GM21447 (cell line): ENCODE results near the gene LTBP4.
"Not testable (repeated sequence)": the region's sequence is repeated elsewhere in the genome, so short reads cannot be mapped to it uniquely, and the experiment has no call there.

Source experiments
- ATAC-seq: cut with Tn5 transposase; IDR thresholded peaks from one replicate; pipeline ENCODE4 v1.9.1; 2021; ENCODE audit not compliant: unreplicated experiment

Gene LTBP4, protein sequence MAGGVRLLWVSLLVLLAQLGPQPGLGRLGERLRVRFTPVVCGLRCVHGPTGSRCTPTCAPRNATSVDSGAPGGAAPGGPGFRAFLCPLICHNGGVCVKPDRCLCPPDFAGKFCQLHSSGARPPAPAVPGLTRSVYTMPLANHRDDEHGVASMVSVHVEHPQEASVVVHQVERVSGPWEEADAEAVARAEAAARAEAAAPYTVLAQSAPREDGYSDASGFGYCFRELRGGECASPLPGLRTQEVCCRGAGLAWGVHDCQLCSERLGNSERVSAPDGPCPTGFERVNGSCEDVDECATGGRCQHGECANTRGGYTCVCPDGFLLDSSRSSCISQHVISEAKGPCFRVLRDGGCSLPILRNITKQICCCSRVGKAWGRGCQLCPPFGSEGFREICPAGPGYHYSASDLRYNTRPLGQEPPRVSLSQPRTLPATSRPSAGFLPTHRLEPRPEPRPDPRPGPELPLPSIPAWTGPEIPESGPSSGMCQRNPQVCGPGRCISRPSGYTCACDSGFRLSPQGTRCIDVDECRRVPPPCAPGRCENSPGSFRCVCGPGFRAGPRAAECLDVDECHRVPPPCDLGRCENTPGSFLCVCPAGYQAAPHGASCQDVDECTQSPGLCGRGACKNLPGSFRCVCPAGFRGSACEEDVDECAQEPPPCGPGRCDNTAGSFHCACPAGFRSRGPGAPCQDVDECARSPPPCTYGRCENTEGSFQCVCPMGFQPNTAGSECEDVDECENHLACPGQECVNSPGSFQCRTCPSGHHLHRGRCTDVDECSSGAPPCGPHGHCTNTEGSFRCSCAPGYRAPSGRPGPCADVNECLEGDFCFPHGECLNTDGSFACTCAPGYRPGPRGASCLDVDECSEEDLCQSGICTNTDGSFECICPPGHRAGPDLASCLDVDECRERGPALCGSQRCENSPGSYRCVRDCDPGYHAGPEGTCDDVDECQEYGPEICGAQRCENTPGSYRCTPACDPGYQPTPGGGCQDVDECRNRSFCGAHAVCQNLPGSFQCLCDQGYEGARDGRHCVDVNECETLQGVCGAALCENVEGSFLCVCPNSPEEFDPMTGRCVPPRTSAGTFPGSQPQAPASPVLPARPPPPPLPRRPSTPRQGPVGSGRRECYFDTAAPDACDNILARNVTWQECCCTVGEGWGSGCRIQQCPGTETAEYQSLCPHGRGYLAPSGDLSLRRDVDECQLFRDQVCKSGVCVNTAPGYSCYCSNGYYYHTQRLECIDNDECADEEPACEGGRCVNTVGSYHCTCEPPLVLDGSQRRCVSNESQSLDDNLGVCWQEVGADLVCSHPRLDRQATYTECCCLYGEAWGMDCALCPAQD (N-terminal part only)

DNA sequence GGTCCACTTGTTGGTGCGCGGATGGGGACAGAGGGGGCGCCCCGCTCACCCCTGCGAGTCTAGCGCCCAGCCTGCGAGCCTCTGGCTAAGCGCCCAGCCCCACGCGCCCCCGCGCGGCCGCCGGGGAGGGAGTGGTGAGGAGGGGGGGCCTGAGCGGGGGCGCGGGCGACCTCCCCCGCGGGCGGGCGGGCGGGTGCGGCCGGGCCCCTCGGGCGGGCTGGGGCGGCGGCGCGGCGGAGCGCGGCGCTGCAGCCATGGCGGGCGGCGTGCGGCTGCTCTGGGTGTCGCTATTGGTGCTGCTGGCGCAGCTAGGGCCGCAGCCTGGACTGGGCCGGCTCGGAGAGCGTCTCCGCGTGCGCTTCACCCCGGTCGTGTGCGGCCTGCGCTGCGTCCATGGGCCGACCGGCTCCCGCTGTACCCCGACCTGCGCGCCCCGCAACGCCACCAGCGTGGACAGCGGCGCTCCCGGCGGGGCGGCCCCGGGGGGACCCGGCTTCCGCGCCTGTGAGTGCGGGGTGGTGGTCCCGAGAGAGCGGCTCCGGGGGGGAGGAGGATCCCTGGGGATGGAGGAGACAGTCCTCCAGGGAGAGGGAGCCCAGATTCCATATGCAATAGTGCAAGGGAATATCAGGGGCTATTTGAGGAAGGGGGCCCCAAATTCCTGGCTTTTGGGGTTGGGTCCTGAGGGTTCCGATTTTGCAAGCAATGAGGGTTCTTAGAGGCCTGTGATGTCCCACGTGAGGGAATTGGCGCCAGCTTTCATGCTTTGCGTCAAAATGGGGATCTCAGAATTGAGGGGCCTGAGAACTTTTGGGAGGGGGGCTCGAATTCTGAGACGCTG lies at the start of gene LTBP4:
LTBP4 (plus strand) TSS at position 236 of the 841 bp plus-strand sequence; CDS start at position 255, 19 bp downstream.
- ATAC-seq, result no peak

DNA sequence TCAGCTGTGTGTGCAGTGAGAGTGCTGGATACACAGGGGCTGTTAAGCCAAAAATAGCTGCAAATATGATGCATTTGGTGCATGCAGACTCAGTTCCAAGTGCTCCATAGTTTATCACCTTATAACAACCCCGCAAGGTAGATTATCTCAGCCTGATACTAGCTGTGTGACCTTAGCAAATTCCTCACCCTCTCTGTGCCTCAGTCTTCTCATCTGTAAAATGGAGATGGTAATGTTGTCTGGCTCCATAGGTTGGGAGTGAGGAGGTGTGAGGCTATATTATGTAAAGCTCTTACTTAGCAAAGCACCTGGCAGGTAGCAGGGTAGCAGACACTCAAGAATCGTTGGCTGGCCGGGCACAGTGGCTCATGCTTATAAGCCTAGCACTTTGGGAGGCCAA lies 48.3 kb upstream of the LTBP4 start:
- no peak for ATAC-seq

DNA sequence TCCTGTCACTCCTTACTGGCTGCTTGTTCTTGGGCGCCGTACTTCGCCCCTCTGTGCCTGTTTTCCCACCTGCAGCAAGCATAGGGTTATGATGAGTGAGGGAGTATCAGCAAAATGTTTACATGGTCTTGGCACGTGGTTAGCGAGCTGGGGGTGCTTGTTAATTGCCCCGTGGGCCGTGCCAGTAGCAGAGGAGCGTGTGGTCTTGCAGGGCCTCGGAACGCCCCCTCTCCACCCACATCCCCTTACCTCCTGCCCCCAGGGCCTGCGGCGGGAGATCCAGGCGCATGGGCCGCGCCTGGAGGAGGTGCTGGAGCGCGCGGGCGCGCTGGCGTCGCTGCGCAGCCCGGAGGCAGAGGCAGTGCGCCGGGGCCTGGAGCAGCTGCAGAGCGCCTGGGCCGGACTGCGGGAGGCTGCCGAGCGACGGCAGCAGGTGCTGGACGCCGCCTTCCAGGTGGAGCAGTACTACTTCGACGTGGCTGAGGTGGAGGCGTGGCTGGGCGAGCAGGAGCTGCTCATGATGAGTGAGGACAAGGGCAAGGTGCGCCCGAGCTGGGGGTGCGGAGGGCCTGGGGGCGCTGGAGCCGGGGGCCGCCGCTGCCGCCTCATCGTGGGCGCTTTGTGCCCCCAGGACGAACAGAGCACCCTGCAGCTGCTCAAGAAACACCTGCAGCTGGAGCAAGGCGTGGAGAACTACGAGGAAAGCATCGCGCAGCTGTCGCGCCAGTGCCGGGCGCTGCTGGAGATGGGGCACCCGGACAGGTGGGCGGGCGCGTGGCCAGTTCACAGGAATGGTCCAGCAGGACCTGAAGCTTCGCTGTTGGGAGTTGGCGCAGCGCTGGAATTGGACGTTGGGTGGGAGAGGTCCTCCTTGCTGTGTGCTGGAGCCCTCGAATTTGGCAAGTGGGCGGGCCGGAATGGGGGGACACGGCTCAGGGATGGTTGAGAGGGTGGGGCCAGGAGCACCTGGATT lies 47.0 kb upstream of the LTBP4 start:
- ATAC-seq, result no peak

DNA sequence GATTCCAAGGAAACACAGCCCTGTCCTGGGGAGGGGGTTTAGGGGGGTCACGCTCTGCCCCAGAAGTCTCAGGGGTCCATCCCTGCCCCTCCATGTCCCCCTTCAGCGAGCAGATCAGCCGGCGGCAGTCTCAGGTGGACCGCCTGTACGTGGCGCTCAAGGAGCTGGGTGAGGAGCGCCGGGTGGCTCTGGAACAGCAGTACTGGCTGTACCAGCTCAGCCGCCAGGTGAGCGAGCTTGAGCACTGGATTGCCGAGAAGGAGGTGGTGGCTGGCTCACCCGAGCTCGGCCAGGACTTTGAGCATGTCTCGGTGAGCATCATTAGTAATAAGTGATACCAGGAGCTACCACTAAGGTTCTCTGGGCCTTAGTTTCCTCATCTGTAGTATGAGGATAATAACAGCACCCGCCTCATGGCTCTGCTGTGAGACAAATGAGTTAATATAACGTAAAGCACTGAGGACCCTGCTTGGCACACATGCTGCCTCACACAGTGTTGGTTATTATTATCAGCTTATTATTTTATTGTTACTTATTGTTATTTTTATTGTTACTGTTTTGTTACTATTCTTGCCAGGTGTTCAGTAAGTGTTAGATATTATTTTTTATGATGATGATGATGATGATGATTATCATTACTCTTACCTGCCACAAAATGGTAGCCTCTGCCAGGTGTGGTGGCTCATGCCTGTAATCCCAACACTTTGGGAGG lies 45.0 kb upstream of the LTBP4 start:
- no peak for ATAC-seq

DNA sequence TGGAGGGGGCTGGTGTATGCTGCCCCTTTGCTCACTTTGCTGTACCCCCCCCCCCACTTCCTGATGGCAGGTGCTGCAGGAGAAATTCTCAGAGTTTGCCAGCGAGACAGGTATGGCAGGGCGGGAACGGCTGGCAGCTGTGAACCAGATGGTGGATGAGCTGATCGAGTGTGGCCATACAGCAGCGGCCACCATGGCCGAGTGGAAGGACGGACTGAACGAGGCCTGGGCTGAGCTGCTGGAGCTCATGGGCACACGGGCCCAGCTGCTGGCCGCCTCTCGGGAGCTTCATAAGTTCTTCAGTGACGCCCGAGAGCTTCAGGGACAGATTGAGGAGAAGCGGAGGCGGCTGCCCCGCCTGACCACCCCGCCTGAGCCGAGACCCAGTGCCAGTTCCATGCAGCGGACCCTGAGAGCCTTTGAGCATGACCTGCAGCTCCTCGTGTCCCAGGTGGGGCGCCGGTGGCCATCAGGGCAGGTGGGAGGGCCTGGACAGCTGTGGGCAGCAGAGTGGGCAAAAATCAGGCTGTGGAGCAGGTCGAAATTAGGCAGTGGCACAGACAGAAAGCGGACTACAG lies 44.1 kb upstream of the LTBP4 start:
- no peak for ATAC-seq

DNA sequence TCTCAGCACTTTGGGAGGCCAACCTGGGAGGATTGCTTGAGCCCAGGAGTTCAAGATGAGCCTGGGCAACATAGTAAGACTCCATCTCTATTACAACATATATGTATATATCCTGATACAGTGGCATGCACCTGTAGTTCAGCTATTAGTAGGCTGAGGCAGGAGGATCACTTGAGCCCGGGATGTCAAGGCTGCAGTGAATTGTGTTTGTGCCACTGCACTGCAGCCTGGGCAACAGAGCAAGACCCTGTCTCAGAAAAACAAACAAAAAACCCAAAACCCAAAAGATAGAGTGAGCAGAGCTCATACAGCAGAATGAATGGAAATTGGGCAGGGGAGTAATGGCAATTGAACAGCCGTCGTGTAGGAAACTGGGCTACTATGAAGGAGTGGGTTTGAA lies 41.8 kb upstream of the LTBP4 start:
- no peak for ATAC-seq

DNA sequence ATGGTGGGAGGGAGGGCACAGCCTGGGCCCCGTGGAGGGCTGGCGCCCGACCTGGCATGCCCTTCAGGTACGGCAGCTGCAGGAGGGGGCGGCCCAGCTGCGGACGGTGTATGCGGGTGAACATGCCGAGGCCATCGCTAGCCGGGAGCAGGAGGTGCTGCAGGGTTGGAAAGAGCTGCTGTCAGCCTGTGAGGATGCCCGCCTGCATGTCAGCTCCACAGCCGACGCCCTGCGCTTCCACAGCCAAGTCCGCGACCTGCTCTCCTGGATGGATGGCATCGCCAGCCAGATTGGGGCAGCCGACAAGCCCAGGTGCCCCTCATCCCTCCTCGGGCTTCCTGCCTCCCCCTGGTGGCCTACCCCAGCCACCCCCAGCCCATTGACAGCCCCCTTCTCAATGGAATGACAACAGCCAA lies 41.1 kb upstream of the LTBP4 start:
- no peak for ATAC-seq

DNA sequence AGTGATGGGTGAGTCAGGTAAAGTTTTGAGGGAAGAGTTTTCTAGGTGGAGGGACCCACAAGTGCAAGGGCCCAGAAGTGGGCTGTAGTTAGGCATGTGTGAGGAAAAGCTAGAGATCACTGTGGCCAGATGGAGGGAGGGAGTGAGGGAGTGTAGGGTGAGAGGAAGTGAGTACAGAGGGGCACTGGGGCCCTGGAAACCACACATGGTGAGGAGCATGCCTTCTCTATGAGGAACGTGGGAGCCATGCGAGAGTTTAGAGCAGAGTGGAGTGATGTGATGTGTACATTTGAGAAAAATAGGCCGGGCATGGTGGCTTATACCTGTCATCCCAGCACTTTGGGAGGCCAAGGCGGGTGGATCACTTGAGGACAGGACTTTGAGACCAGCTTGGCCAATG lies 39.2 kb upstream of the LTBP4 start:
- no peak for ATAC-seq

DNA sequence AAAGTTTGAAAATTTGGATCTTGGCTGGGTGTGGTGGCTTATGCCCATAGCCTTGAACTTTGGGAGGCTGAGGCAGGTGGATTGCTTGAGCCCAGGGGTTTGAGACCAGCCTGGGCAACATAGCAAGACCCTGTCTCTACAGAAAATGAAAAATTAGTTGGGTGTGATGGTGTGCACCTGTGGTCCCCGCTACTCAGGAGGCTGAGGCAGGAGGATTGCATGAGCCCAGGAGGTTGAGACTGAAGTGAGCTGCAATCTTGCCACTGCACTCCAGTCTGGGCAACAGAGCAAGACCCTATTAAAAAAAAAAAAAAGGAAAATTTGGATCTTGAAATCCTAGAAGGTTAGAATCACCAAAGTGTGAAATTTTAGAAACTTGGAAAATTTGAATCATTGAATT lies 36.6 kb upstream of the LTBP4 start:
- ATAC-seq, result not testable (repeated sequence)

DNA sequence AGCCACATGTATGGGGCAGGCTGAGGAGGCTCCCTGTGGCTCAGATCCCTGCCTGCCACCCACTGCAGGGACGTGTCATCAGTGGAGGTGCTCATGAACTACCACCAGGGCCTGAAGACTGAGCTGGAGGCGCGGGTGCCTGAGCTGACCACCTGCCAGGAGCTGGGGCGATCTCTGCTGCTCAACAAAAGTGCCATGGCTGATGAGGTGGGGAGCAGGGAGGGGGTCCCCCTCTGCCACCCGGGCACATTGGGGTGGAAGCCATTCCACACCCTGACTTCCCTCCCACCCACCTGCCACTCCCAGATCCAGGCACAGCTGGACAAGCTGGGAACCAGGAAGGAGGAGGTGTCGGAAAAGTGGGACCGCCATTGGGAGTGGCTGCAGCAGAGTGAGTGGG lies 35.8 kb upstream of the LTBP4 start:
- ATAC-seq, result no peak

DNA sequence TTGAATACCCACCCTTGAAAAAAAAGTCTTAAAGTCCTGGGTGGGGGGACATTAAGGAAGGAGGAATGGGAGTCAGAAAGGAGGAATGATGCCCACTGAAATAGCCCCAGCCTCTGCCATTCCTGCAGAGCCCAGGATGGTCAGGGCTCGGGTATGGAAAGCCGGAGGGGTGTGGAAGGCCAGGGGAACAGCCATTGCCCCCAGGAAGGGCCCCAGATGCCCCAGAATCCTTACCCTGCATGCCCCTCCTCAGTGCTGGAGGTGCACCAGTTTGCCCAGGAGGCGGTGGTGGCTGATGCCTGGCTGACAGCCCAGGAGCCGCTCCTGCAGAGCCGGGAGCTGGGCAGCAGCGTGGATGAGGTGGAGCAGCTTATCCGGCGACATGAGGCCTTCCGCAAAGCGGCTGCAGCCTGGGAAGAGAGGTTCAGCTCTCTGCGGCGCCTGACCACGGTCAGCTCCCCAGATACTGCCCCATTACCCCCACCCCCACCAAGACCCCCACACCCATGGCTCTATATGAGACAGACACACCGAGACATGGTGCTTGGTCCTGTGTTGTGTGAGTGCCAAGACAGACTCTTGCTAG lies 35.2 kb upstream of the LTBP4 start:
- ATAC-seq, result no peak

DNA sequence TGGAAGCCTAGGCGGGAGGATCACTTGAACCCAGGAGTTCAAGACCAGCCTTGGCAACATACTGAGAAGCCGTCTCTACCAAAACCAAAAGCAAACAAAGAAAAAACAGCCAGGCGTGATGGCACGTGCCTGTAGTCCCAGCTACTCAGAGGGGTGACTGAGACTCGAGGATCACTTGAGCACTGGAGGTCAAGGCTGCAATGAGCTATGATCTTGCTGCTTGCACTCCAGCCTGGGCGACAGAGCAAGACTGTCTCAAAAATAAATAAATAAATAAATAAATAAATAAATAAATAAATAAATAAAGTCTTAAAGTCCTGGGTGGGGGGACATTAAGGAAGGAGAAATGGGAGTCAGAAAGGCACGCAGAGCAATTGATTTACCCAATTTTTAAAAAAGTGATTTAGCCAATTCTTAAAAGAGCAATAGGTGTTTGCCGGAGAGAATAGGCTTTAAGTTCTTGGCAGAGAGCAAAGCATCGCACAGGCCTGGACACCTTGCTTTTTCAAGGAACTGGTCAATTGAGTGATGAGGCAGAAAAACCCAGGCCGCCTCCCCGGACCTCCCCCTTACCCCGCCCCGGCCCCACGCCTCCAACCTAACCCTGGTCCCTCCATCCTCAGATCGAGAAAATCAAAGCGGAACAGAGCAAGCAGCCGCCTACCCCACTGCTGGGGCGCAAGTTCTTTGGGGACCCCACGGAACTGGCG lies 34.0 kb upstream of the LTBP4 start:
- no peak for ATAC-seq

DNA sequence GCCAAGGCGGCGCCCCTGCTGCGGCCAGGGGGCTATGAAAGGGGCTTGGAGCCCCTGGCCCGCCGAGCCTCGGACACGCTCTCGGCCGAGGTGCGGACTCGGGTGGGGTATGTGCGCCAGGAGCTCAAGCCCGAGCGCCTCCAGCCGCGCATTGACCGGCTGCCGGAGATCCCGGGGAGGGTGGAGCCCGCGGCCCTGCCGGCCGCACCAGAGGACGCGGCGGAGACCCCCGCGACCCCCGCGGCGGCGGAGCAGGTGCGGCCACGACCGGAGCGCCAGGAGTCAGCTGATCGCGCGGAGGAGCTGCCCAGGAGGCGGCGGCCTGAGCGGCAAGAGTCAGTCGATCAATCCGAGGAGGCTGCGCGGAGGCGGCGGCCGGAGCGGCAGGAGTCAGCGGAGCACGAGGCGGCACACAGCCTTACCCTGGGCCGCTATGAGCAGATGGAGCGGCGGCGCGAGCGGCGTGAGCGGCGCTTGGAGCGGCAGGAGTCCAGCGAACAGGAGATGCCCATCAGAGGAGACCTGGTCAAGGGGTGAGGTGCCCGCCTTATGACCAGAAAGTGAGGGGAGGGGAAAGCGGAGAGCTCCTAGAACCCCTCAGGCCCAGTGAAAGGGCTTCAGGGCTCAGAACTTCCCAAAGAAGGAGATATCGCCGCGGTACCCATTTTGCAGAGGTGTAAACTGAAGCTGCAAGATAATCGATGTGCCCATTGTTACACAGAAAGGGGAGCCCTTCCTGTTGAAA lies 33.2 kb upstream of the LTBP4 start:
- ATAC-seq, result no peak

DNA sequence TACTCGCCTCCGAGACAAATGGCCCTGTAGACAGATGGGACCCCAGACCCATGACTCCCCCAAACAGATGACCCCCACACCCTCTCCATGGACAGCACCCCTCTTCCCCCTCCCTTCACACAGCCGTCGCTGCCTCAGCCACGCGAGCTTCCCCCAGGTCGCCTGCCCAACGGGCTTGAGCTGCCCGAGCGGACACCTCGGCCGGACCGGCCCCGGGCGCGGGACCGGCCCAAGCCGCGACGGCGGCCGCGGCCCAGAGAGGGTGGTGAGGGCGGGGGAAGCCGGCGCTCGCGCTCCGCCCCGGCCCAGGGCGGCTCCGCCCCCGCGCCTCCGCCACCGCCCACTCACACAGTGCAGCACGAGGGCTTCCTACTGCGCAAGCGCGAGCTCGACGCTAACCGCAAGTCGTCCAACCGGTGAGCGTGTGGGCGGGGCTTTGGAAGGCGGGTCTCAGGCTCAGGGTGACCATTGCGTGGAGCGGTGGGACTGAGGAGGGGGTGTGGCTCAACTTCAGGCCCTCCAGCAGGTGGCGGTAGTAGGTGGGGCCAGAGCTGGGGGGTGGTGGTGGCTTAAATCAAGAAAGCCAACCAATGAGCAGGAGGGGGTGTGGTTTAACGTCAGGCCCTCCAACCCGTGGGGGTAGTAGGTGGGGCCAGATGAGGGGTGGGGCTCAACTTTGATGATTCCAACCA lies 30.7 kb upstream of the LTBP4 start:
- ATAC-seq, result peak; percentile 86

DNA sequence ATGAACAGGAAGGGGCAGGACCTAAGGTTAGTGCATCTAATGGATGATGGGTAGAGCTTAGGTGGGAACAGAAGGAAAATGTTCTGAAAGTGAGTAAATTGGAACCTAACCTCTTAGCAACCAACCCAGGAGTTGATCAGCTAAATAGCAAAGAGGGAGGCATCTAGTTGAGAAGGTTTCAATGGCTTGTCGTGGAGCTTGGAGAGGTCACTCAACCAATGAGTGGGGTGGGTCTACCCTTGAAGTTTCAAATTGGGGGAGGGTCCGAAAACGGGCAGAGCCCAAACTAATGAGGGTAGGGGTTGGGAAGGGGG lies 30.2 kb upstream of the LTBP4 start:
- no peak for ATAC-seq
